GF-D8 (cell line): Measurements from ENCODE around the gene DSG1.
"Not testable (repeated sequence)": the region's sequence is repeated elsewhere in the genome, so short reads cannot be mapped to it uniquely, and the experiment has no call there.

Experiments
- DNase-seq: peaks from one replicate; lab custom pipeline; 2025; lab: John Stamatoyannopoulos, UW

DSG1 gene

GRCh38 chr18:31353336-31353735 is 35.4 kb downstream of the DSG1 start:
- DNase-seq: not testable (repeated sequence)

- no peak for DNase-seq
Observed at GRCh38 chr18:31354990-31355389, 37.0 kb downstream of the DSG1 start.

- DNase-seq: no peak
Observed at GRCh38 chr18:31356025-31356424, 38.1 kb downstream of the DSG1 start.

GRCh38 chr18:31364190-31364589 is 46.2 kb downstream of the DSG1 start:
- DNase-seq: no peak

- DNase-seq: no peak
Observed at GRCh38 chr18:31369478-31369877, 51.5 kb downstream of the DSG1 start.

GRCh38 chr18:31371989-31372388 is 54.0 kb downstream of the DSG1 start:
- no peak for DNase-seq

GRCh38 chr18:31373641-31374040 is 55.7 kb downstream of the DSG1 start:
- DNase-seq: no peak

- no peak for DNase-seq
Observed at GRCh38 chr18:31376477-31376876, 58.5 kb downstream of the DSG1 start, which contains the start of gene DSG4. DSG4 (plus strand) TSS chr18:31376777; CDS start chr18:31376912, 135 bp downstream.

GRCh38 chr18:31380912-31381311 is 63.0 kb downstream of the DSG1 start:
- DNase-seq: no peak

GRCh38 chr18:31382107-31382506 is 64.1 kb downstream of the DSG1 start:
- DNase-seq: no peak

GRCh38 chr18:31386741-31387140 is 68.8 kb downstream of the DSG1 start:
- no peak for DNase-seq

- DNase-seq: no peak
Observed at GRCh38 chr18:31393286-31393685, 75.3 kb downstream of the DSG1 start.

GRCh38 chr18:31396796-31397612 is 79.0 kb downstream of the DSG1 start:
- DNase-seq: no peak

- no peak for DNase-seq
Observed at GRCh38 chr18:31398191-31398590, 80.2 kb downstream of the DSG1 start.

GRCh38 chr18:31399306-31400032 is 81.5 kb downstream of the DSG1 start:
- peak; percentile 9 for DNase-seq

- no peak for DNase-seq
Observed at GRCh38 chr18:31401156-31402025, 83.4 kb downstream of the DSG1 start.

- DNase-seq: no peak
Observed at GRCh38 chr18:31402026-31402373, 84.0 kb downstream of the DSG1 start.

GRCh38 chr18:31403409-31403808 is 85.4 kb downstream of the DSG1 start:
- no peak for DNase-seq
